H1 (cell line): Measurements from ENCODE around the gene OPCML. TPM values are rescaled to one million over a fixed set of nuclear protein-coding genes. Genes with fewer than 3 reads are reported as not detected.

Source experiments
- CTCF ChIA-PET: fragments of 300-600 bp; sonication (Branson Sonifier 250); formaldehyde crosslinking; loops from one replicate; lab custom pipeline; 2021; ENCODE audit not compliant: partially characterized antibody; lab: Charles Lee
- POLR2A ChIA-PET: fragments of 300-600 bp; sonication (Branson Sonifier 250); formaldehyde crosslinking; loops from one replicate; lab custom pipeline; 2021; ENCODE audit warnings: inconsistent platforms; ENCODE audit not compliant: partially characterized antibody; lab: Charles Lee
- DNase-seq, 2 experiments: peaks; one replicate each; pipeline versions ENCODE4 v3.0.0 to v3.0.0-alpha.2; 2010 to 2022; ENCODE audit warnings: low spot score in 2 of 2, low read depth in 1 of 2, mixed read lengths in 1 of 2
- FAIRE-seq: peaks from 2 replicates; lab custom pipeline; 2011; peaks lifted over from hg19 to GRCh38; lab: Jason Lieb, UNC
- H2AFZ ChIP-seq: 2 replicates; pipeline ENCODE4 v1.8.1; 2012; ENCODE audit warnings: low read length, inconsistent platforms
- H2AK5ac ChIP-seq: 2 replicates; pipeline ENCODE4 v1.6.1; 2013; ENCODE audit warnings: low read depth, low read length
- H2BK120ac ChIP-seq: replicated peaks from 2 replicates; pipeline ENCODE3; 2013; ENCODE audit warnings: low read depth, low read length, inconsistent platforms
- H2BK12ac ChIP-seq: 2 replicates; pipeline ENCODE4 v1.6.1; 2013; ENCODE audit warnings: low read depth, low read length
- H2BK15ac ChIP-seq: 2 replicates; pipeline ENCODE4 v1.6.1; 2013; ENCODE audit warnings: low read length
- H2BK20ac ChIP-seq: 2 replicates; pipeline ENCODE4 v1.6.1; 2013; ENCODE audit warnings: low read length
- H2BK5ac ChIP-seq: 2 replicates; pipeline ENCODE4 v1.6.1; 2013; ENCODE audit warnings: low read depth, low read length
- H3K14ac ChIP-seq: 2 replicates; pipeline ENCODE4 v1.6.1; 2013; ENCODE audit warnings: inconsistent platforms; ENCODE audit not compliant: insufficient read length
- H3K18ac ChIP-seq: 2 replicates; pipeline ENCODE4 v1.6.1; 2013; ENCODE audit warnings: low read length; ENCODE audit errors: extremely low read depth
- H3K23ac ChIP-seq: 2 replicates; pipeline ENCODE4 v1.6.1; 2013; ENCODE audit warnings: inconsistent platforms; ENCODE audit not compliant: insufficient read length
- H3K23me2 ChIP-seq: 2 replicates; pipeline ENCODE4 v1.6.1; 2013; ENCODE audit warnings: low read depth, low read length
- H3K27ac ChIP-seq: 2 replicates; pipeline ENCODE4 v1.6.1; 2011; ENCODE audit warnings: low read depth, low read length, inconsistent platforms
- H3K27me3 ChIP-seq, 4 experiments: replicated peaks in 1 of 4; 1 replicate in 1 of 4; 2 replicates in 3 of 4; pipeline versions ENCODE4 v1.6.1 to v1.8.1; 2011 to 2013; ENCODE audit warnings: low read length in 3 of 4, mild to moderate bottlenecking in 3 of 4, inconsistent platforms in 2 of 4, mixed read lengths in 2 of 4, moderate library complexity in 1 of 4; ENCODE audit not compliant: control insufficient read depth in 3 of 4, insufficient read depth in 3 of 4; ENCODE audit errors: extremely low read depth in 1 of 4
- H3K36me3 ChIP-seq, 4 experiments: 2 replicates each; pipeline versions ENCODE4 v1.6.1 to v1.8.1; 2011 to 2013; ENCODE audit warnings: mild to moderate bottlenecking in 4 of 4, low read length in 3 of 4, moderate library complexity in 2 of 4, control low read depth in 1 of 4, inconsistent platforms in 1 of 4; ENCODE audit not compliant: insufficient read depth in 4 of 4, control insufficient read depth in 2 of 4
- H3K4ac ChIP-seq: replicated peaks from 2 replicates; pipeline ENCODE3; 2013; ENCODE audit warnings: low read length, low read depth, mixed read lengths, inconsistent platforms; ENCODE audit not compliant: insufficient read length
- H3K4me1 ChIP-seq, 4 experiments: replicated peaks in 1 of 4; 1 replicate in 1 of 4; 2 replicates in 3 of 4; pipeline versions ENCODE4 v1.6.1 to v1.8.1; 2011 to 2013; ENCODE audit warnings: low read length in 3 of 4, inconsistent platforms in 2 of 4, mixed read lengths in 1 of 4; ENCODE audit not compliant: insufficient read depth in 4 of 4, control insufficient read depth in 3 of 4
- H3K4me2 ChIP-seq, 2 experiments: 2 replicates each; pipeline versions ENCODE4 v1.6.1 to v1.8.1; 2011 to 2013; ENCODE audit warnings: low read depth in 2 of 2, low read length in 2 of 2, control low read depth in 1 of 2, inconsistent platforms in 1 of 2, mild to moderate bottlenecking in 1 of 2; ENCODE audit not compliant: insufficient read depth in 1 of 2
- H3K4me3 ChIP-seq, 4 experiments: fragments of 200-600, 300-600 bp in 1 of 4; sonication (generic), shearing (Covaris generic), sonication (Bioruptor Twin) in 1 of 4; 2 replicates each; pipeline versions ENCODE4 v1.5.1 to v1.8.1; 2011 to 2016; ENCODE audit warnings: low read length in 4 of 4, low read depth in 3 of 4, control low read depth in 2 of 4, inconsistent platforms in 2 of 4, mild to moderate bottlenecking in 2 of 4, mixed read lengths in 1 of 4, moderate library complexity in 1 of 4; ENCODE audit not compliant: insufficient read depth in 2 of 4; ENCODE audit errors: extremely low read depth in 1 of 4
- H3K56ac ChIP-seq: replicated peaks from 2 replicates; pipeline ENCODE3; 2013; ENCODE audit warnings: low read depth, mild to moderate bottlenecking, mixed read lengths, low read length, inconsistent platforms; ENCODE audit not compliant: insufficient read length
- H3K79me1 ChIP-seq: 2 replicates; pipeline ENCODE4 v1.6.1; 2013; ENCODE audit warnings: low read depth, low read length, control low read depth
- H3K79me2 ChIP-seq, 2 experiments: 2 replicates each; pipeline versions ENCODE4 v1.6.1 to v1.8.1; 2012 to 2013; ENCODE audit warnings: low read length in 2 of 2, mild to moderate bottlenecking in 2 of 2, inconsistent platforms in 1 of 2; ENCODE audit not compliant: insufficient read depth in 2 of 2, control insufficient read depth in 1 of 2
- H3K9ac ChIP-seq, 4 experiments: replicated peaks in 1 of 4; 1 replicate in 1 of 4; 2 replicates in 3 of 4; pipeline versions ENCODE4 v1.6.1 to v1.8.1; 2011 to 2013; ENCODE audit warnings: low read depth in 3 of 4, low read length in 3 of 4, control low read depth in 2 of 4, mild to moderate bottlenecking in 2 of 4, moderate library complexity in 2 of 4, inconsistent platforms in 1 of 4; ENCODE audit errors: extremely low read depth in 1 of 4
- H3K9me3 ChIP-seq, 2 experiments: 2 replicates each; pipeline versions ENCODE4 v1.6.1 to v1.8.1; 2012 to 2013; ENCODE audit warnings: mild to moderate bottlenecking in 2 of 2, moderate library complexity in 2 of 2, control low read depth in 1 of 2, inconsistent platforms in 1 of 2, low read depth in 1 of 2, low read length in 1 of 2, mixed read lengths in 1 of 2; ENCODE audit not compliant: insufficient read depth in 2 of 2
- H4K20me1 ChIP-seq, 2 experiments: replicated peaks in 1 of 2; 2 replicates each; pipeline versions ENCODE3 to v1.8.1; 2011 to 2013; ENCODE audit warnings: inconsistent platforms in 2 of 2, low read length in 2 of 2, mild to moderate bottlenecking in 1 of 2; ENCODE audit not compliant: insufficient read depth in 2 of 2, control insufficient read depth in 1 of 2
- H4K5ac ChIP-seq: 2 replicates; pipeline ENCODE4 v1.6.1; 2013; ENCODE audit warnings: low read length, low read depth, mixed read lengths, inconsistent platforms; ENCODE audit not compliant: insufficient read length
- H4K8ac ChIP-seq: 2 replicates; pipeline ENCODE4 v1.8.0; 2013; ENCODE audit warnings: mild to moderate bottlenecking, moderate library complexity, low read length, inconsistent platforms; ENCODE audit not compliant: insufficient read depth; ENCODE audit errors: extremely low read depth
- H4K91ac ChIP-seq: replicated peaks from 2 replicates; pipeline ENCODE3; 2013; ENCODE audit warnings: low read length, mixed read lengths, inconsistent platforms; ENCODE audit not compliant: insufficient read length
- GTF2F1 ChIP-seq: IDR thresholded peaks from 2 replicates; pipeline ENCODE4 v1.6.1; 2012; ENCODE audit warnings: low read depth, low read length, improper control_type of control experiment, borderline replicate concordance
- POLR2AphosphoS5 ChIP-seq: IDR thresholded peaks from 2 replicates; pipeline ENCODE4 v1.6.1; 2011; ENCODE audit warnings: low read depth, low read length
- WGBS, 2 experiments: shearing (Covaris generic) in 1 of 2; methylation state at CpG; one replicate each; pipeline versions ENCODE4 v1.1.6 to v1.1.7; 2013 to 2015; ENCODE audit warnings: low lambda C conversion rate in 2 of 2, mixed read lengths in 2 of 2, inconsistent platforms in 1 of 2, low coverage in 1 of 2, missing lambda C conversion rate in 1 of 2; ENCODE audit not compliant: insufficient replicate concordance in 2 of 2, insufficient coverage in 1 of 2, insufficient read length in 1 of 2; ENCODE audit errors: extremely low coverage in 1 of 2, missing lambda C conversion rate in 1 of 2; 5-methylcytosine and 5-hydroxymethylcytosine counted together
- polyA plus RNA-seq, 7 experiments: library from polyadenylated mRNA; depleted of rRNA in 3 of 7; stranded (reverse) in 5 of 7; unstranded in 2 of 7; fragments of >200 nt in 5 of 7; fragments of 200-250 nt in 2 of 7; gene quantifications; 1 replicate in 5 of 7; 2 replicates in 1 of 7; 4 replicates in 1 of 7; pipeline versions ENCODE4 v1.2.1 to v1.2.3, GENCODE V29; 2011 to 2013; ENCODE audit warnings: missing spikeins in 2 of 7, mixed read lengths in 2 of 7
- total RNA-seq: library from RNA; stranded (reverse); fragmentation: NEBNext Ultra II Directional; extraction: Animal tissue kit (Norgen Biotek cat#: 25700); gene quantifications from 2 replicates; pipeline ENCODE4 v1.2.1, GENCODE V29; 2021

The OPCML gene
- total and polyA plus RNA-seq, 2 of the 8 experiments (the other 6 are each of a cell fraction or from before 2014, with no cell fraction given) = 2.3 to 3.1 TPM

GRCh38 chr11:133409799-133410198 lies 122.5 kb downstream of the OPCML start:
- Histone ChIP-seq H4K20me1 (no peaks in the 10 kb centered on the region), H4K8ac (no peak overlapping the region), H2BK15ac (no peak overlapping the region), H3K27me3 (no peaks in the 10 kb centered on the region), H3K9me3 (no peaks in the 10 kb centered on the region; a peak in 1 of 4 replicates), H3K14ac (no peak overlapping the region), H3K36me3 (no peaks in the 10 kb centered on the region), H2BK12ac (no peak overlapping the region), H3K23ac (no peak overlapping the region), H3K79me1 (no peaks in the 10 kb centered on the region; the same call in 1 of the 2 replicates), H3K9ac (no peak overlapping the region), H3K4me1 (no peaks in the 10 kb centered on the region), H4K91ac (no peak overlapping the region), H3K4ac (no peak overlapping the region), H3K18ac (no peak overlapping the region), H2BK5ac (no peak overlapping the region), H3K23me2 (no peaks in the 10 kb centered on the region), H3K4me2 (no peak overlapping the region), H3K27ac (no peak overlapping the region), H2BK120ac (no peak overlapping the region), H4K5ac (no peak overlapping the region), H2BK20ac (no peak overlapping the region), H3K79me2 (no peaks in the 10 kb centered on the region), H3K56ac (no peak overlapping the region), H3K4me3 (no peak overlapping the region), H2AFZ (no peak overlapping the region), H2AK5ac (no peak overlapping the region)
- TF ChIP-seq GTF2F1 (no peak), POLR2AphosphoS5 (no peak)
- FAIRE-seq (no peak), DNase-seq (no peak)
- CTCF ChIA-PET = interaction anchor here (0.6 to 2.3 kb wide), 6 partner anchors 15 to 1825 kb away, joined by 3 to 6 read pairs (median 4); no protein-coding TSS in a partner anchor
- POLR2A ChIA-PET = no interaction called here
- 85% methylated on average over 5 of the region's 5 CpGs; no CpG with 5 or more reads in 1 of the 2 experiments for WGBS, 2 experiments
